Uterus (tissue), 2 donors: ENCODE measurements around the gene DNAH17.

Experiments used
- POLR2A ChIP-seq, 2 donors: fragments of 450-650 bp; IDR thresholded peaks; one replicate each; pipeline ENCODE4 v1.6.1; 2016; ENCODE audit warnings: antibody characterized with exemption in 2 of 2, mild to moderate bottlenecking in 1 of 2, moderate library complexity in 1 of 2
- TF ChIP-seq, protein P1 (sequence below), 4 experiments: fragments of 200-600 bp in 2 of 4; fragments of 450-650 bp in 2 of 4; sonication (generic) in 2 of 4; IDR thresholded peaks; one replicate each; pipeline ENCODE4 v1.5.1; 2016 to 2019; ENCODE audit warnings: antibody characterized with exemption in 4 of 4, mild to moderate bottlenecking in 2 of 4, moderate library complexity in 1 of 4

DNA sequence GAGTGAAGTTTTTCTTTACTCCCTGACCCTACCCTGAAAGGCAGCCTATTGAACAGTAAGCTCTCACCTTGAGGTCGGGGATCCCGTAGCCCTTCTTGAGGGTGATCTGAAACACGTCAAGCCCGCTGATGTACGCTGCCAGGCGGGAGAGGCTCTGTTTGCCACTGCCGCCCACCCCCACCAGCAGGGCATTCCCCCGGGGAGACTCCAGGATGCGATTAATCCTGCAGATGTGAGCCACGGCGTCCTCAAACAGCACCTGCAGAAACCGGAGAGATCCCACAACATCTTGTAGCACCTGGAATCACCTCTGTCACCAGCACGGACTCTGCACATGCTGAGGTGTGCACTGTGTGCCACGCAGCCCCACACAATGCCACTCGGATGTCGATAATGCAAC is 102.0 kb downstream of the DNAH17 start:
- TF ChIP-seq, protein P1, sequence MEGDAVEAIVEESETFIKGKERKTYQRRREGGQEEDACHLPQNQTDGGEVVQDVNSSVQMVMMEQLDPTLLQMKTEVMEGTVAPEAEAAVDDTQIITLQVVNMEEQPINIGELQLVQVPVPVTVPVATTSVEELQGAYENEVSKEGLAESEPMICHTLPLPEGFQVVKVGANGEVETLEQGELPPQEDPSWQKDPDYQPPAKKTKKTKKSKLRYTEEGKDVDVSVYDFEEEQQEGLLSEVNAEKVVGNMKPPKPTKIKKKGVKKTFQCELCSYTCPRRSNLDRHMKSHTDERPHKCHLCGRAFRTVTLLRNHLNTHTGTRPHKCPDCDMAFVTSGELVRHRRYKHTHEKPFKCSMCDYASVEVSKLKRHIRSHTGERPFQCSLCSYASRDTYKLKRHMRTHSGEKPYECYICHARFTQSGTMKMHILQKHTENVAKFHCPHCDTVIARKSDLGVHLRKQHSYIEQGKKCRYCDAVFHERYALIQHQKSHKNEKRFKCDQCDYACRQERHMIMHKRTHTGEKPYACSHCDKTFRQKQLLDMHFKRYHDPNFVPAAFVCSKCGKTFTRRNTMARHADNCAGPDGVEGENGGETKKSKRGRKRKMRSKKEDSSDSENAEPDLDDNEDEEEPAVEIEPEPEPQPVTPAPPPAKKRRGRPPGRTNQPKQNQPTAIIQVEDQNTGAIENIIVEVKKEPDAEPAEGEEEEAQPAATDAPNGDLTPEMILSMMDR (IDR thresholded peaks at IDR 0.05): no peak
- no peak for TF ChIP-seq POLR2A (IDR thresholded peaks at IDR 0.05)
